GM21737 (cell line): ENCODE data around the gene ZNF57.
"Not testable (repeated sequence)": the region's sequence is repeated elsewhere in the genome, so short reads cannot be mapped to it uniquely, and the experiment has no call there.

Source experiments
- ATAC-seq: cut with Tn5 transposase; IDR thresholded peaks from one replicate; pipeline ENCODE4 v1.9.1; 2021; ENCODE audit warnings: mild to moderate bottlenecking, moderate library complexity; ENCODE audit not compliant: unreplicated experiment

Gene ZNF57

GRCh38 chr19:2900296-2901252 lies at the start of gene ZNF57:
ZNF57 (plus strand) TSS chr19:2900928; CDS start chr19:2901046, 118 bp downstream.
- peak; percentile 96 for ATAC-seq

- no peak for ATAC-seq
These were observed 48.1 kb upstream of the ZNF57 start for GRCh38 chr19:2852598-2852997.

- ATAC-seq, result no peak
These were observed 47.6 kb upstream of the ZNF57 start for GRCh38 chr19:2853015-2853606.

- no peak for ATAC-seq
These were observed 45.9 kb upstream of the ZNF57 start for GRCh38 chr19:2854849-2855248.

GRCh38 chr19:2856457-2857050 lies 44.2 kb upstream of the ZNF57 start:
- ATAC-seq, result no peak

GRCh38 chr19:2858864-2859263 lies 41.9 kb upstream of the ZNF57 start:
- ATAC-seq, result no peak

- ATAC-seq, result no peak
These were observed 36.9 kb upstream of the ZNF57 start for GRCh38 chr19:2863816-2864215.

GRCh38 chr19:2865334-2866100 lies 35.2 kb upstream of the ZNF57 start:
- ATAC-seq, result no peak

GRCh38 chr19:2866495-2867024 lies 34.2 kb upstream of the ZNF57 start:
- no peak for ATAC-seq

- ATAC-seq, result no peak
These were observed 33.4 kb upstream of the ZNF57 start, which contains the start of gene ZNF556 for GRCh38 chr19:2867025-2867991. ZNF556 (plus strand) TSS chr19:2867335; CDS start chr19:2867422, 87 bp downstream.

GRCh38 chr19:2869618-2870017 lies 31.1 kb upstream of the ZNF57 start:
- no peak for ATAC-seq

GRCh38 chr19:2872175-2872574 lies 28.6 kb upstream of the ZNF57 start:
- ATAC-seq, result not testable (repeated sequence)

- no peak for ATAC-seq
These were observed 23.1 kb upstream of the ZNF57 start for GRCh38 chr19:2877398-2878331.

- no peak for ATAC-seq
These were observed 16.9 kb upstream of the ZNF57 start for GRCh38 chr19:2883686-2884439.

- no peak for ATAC-seq
These were observed 15.0 kb upstream of the ZNF57 start for GRCh38 chr19:2885736-2886135.

- ATAC-seq, result no peak
These were observed 13.3 kb upstream of the ZNF57 start for GRCh38 chr19:2887391-2887914.

GRCh38 chr19:2888731-2889224 lies 11.9 kb upstream of the ZNF57 start:
- ATAC-seq, result no peak
